Measurements from ENCODE around the gene GNAI3. TPM values are rescaled to one million over a fixed set of nuclear protein-coding genes. Genes with fewer than 3 reads are reported as not detected.

GNAI3 gene
- polyA plus RNA-seq = 8.3 to 14.1 TPM (median 10.3 TPM) in 3 replicates
- 12.5 TPM for polyA plus RNA-seq (2011; ENCODE audit: low read depth)
- 7.7 and 13.2 TPM in 2 replicates for polyA plus RNA-seq (2011; cell fraction: cytosol; rRNA removed)
- polyA plus RNA-seq (2011; cell fraction: nucleus; rRNA removed) = 9.7 and 12.4 TPM in 2 replicates
- 9.7 and 10.5 TPM in 2 replicates for polyA plus RNA-seq (2012; ENCODE audit: low replicate concordance)
- 3.5 to 18.4 TPM (median 11.0 TPM) in 3 replicates for polyA minus RNA-seq
- polyA minus RNA-seq (2011; cell fraction: cytosol; rRNA and poly(A)+ RNA removed) = 8.8 TPM
- 11.6 and 20.2 TPM in 2 replicates for polyA minus RNA-seq (2011; cell fraction: nucleus; rRNA and poly(A)+ RNA removed)

DNA sequence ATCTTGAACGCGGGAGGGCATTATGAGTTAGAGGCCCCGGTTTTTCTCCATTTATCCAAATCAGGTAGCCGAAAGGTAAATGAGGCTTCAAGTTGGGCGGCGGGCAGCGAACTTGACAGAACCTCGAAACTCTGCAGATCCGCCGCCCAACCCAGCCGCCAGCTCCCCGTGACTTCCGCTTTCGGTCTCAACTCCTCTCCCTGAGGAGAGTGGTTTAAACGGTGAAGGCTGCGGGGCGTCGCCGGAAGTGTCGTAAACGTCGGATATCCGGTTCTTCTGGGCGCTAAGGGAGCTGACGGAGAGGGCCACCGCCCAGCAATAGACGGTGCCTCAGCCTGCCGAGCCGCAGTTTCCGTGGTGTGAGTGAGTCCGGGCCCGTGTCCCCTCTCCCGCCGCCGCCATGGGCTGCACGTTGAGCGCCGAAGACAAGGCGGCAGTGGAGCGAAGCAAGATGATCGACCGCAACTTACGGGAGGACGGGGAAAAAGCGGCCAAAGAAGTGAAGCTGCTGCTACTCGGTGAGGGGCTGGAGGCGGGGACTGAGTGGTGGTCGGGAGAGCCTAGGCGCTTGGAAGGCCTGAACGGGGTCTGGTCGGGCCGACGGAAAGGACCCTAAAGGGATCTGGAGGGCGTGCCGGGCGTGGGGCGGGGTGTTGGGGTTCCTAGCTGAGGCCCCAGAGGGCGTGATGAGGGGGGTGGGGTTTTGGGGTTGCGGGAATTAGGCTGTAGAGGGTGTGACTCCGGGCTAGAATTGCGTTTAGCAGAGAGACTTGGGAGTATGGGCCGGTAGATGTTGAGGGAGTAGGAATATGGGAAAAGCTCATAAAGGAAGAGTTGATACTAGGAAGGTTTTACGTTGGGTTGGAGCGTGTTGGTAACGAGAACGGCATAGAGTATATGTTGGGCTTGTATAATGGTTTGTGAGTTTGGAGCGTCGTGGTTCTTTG lies at the start of gene GNAI3:
Gene GNAI3 (plus strand): TSS at position 295 of the 947 bp plus-strand sequence. CDS start 106 bp downstream, at position 401.
- Histone ChIP-seq H3K27me3 (ENCODE audit: control insufficient read depth, extremely low read depth, insufficient read depth, low read length) (no peaks in the 10 kb centered on the region), H3K4me3 (ENCODE audit: control insufficient read depth in 2 of 3, extremely low read depth in 1 of 3, insufficient read depth in 2 of 3, low read depth in 1 of 3, low read length in 3 of 3) (peak within 1 kb of the TSS; percentile 83 to 97 (median 88)), H3K79me2 (ENCODE audit: control insufficient read depth, insufficient read depth, low read length) (peaks cover 68% of the 10 kb centered on the region), H3K27ac (ENCODE audit: control insufficient read depth, insufficient read depth, low read length) (peak within 1 kb of the TSS; percentile 96), H3K9me3 (ENCODE audit: control insufficient read depth, low read depth, low read length) (no peaks in the 10 kb centered on the region), H3K4me1 (ENCODE audit: control insufficient read depth, extremely low read depth, insufficient read depth, low read length) (peaks cover 14% of the 10 kb centered on the region), H2AFZ (ENCODE audit: control insufficient read depth, low read length) (peak within 1 kb of the TSS; percentile 95), H3K9me1 (ENCODE audit: control insufficient read depth, extremely low read depth, insufficient read depth, low read length) (no peaks in the 10 kb centered on the region), H4K20me1 (ENCODE audit: control insufficient read depth, extremely low read depth, insufficient read depth, low read length) (peaks cover 17% of the 10 kb centered on the region), H3K9ac (ENCODE audit: control insufficient read depth, extremely low read depth, insufficient read depth, low read length) (peak within 1 kb of the TSS; percentile 98), H3K4me2 (ENCODE audit: control insufficient read depth, extremely low read depth, insufficient read depth, low read depth, low read length) (peak within 1 kb of the TSS; percentile 98), H3K36me3 (ENCODE audit: control insufficient read depth in 2 of 2, extremely low read depth in 1 of 2, insufficient read depth in 2 of 2, low read length in 2 of 2) (peaks cover 0 to 3% of the 10 kb centered on the region in 2 experiments)
- DNase-seq (ENCODE audit: low read depth, low spot score) (peak; percentile 59), FAIRE-seq (no peak)
- dilution Hi-C loops (cut with MboI; ENCODE audit: extremely low pct_ligation_motif_present, low sequenced_read_pairs) = no loop called here
- TF ChIP-seq EZH2 (IDR thresholded peaks at IDR 0.05; ENCODE audit: low read length) = no peak
- TF ChIP-seq, protein P1, sequence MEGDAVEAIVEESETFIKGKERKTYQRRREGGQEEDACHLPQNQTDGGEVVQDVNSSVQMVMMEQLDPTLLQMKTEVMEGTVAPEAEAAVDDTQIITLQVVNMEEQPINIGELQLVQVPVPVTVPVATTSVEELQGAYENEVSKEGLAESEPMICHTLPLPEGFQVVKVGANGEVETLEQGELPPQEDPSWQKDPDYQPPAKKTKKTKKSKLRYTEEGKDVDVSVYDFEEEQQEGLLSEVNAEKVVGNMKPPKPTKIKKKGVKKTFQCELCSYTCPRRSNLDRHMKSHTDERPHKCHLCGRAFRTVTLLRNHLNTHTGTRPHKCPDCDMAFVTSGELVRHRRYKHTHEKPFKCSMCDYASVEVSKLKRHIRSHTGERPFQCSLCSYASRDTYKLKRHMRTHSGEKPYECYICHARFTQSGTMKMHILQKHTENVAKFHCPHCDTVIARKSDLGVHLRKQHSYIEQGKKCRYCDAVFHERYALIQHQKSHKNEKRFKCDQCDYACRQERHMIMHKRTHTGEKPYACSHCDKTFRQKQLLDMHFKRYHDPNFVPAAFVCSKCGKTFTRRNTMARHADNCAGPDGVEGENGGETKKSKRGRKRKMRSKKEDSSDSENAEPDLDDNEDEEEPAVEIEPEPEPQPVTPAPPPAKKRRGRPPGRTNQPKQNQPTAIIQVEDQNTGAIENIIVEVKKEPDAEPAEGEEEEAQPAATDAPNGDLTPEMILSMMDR (optimal IDR thresholded peaks at IDR 0.05 in 1 of 3, IDR thresholded peaks at IDR 0.05 in 1 of 3, conservative IDR thresholded peaks at IDR 0.05 in 1 of 3; ENCODE audit: extremely low read depth in 1 of 3, insufficient read depth in 2 of 3, low read length in 3 of 3) = no peak

DNA sequence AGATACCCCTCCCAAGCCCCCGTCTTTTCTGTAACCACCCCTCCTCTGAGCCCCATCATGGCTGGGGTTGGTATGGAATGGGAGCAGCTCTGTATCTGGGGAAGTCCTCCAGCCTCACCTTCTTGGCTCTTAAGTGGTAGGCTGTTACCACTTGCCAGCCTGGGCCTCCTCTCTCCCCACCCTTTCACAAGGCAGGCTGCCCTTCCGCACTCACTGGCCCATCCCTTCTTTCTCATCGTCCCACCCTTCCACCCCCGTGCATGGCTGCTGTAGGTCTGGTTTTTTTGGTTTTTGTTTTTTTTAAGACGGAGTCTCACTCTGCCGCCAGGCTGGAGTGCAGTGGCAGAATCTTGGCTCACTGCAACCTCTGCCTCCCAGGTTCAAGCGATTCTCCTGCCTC lies 49.3 kb upstream of the GNAI3 start:
- Histone ChIP-seq H3K36me3 (ENCODE audit: control insufficient read depth in 2 of 2, extremely low read depth in 1 of 2, insufficient read depth in 2 of 2, low read length in 2 of 2) (peaks cover 8 to 12% of the 10 kb centered on the region in 2 experiments), H3K4me3 (ENCODE audit: control insufficient read depth in 2 of 3, extremely low read depth in 1 of 3, insufficient read depth in 2 of 3, low read depth in 1 of 3, low read length in 3 of 3) (no peak overlapping the region), H3K27me3 (ENCODE audit: control insufficient read depth, extremely low read depth, insufficient read depth, low read length) (no peaks in the 10 kb centered on the region), H2AFZ (ENCODE audit: control insufficient read depth, low read length) (no peak overlapping the region), H3K4me1 (ENCODE audit: control insufficient read depth, extremely low read depth, insufficient read depth, low read length) (peaks cover 16% of the 10 kb centered on the region), H4K20me1 (ENCODE audit: control insufficient read depth, extremely low read depth, insufficient read depth, low read length) (no peaks in the 10 kb centered on the region), H3K4me2 (ENCODE audit: control insufficient read depth, extremely low read depth, insufficient read depth, low read depth, low read length) (peak overlapping the region; percentile 15), H3K9me1 (ENCODE audit: control insufficient read depth, extremely low read depth, insufficient read depth, low read length) (no peaks in the 10 kb centered on the region), H3K9ac (ENCODE audit: control insufficient read depth, extremely low read depth, insufficient read depth, low read length) (no peak overlapping the region), H3K27ac (ENCODE audit: control insufficient read depth, insufficient read depth, low read length) (no peak overlapping the region), H3K79me2 (ENCODE audit: control insufficient read depth, insufficient read depth, low read length) (peaks cover 7% of the 10 kb centered on the region), H3K9me3 (ENCODE audit: control insufficient read depth, low read depth, low read length) (no peaks in the 10 kb centered on the region)
- DNase-seq (ENCODE audit: low read depth, low spot score) = no peak
- no peak for FAIRE-seq
- dilution Hi-C loops (cut with MboI; ENCODE audit: extremely low pct_ligation_motif_present, low sequenced_read_pairs) = no loop called here
- TF ChIP-seq, protein P1 (optimal IDR thresholded peaks at IDR 0.05 in 1 of 3, IDR thresholded peaks at IDR 0.05 in 1 of 3, conservative IDR thresholded peaks at IDR 0.05 in 1 of 3; ENCODE audit: extremely low read depth in 1 of 3, insufficient read depth in 2 of 3, low read length in 3 of 3) = no peak
- no peak for TF ChIP-seq EZH2 (IDR thresholded peaks at IDR 0.05; ENCODE audit: low read length)
